GM21447 (cell line): ENCODE results near the gene MDM1.

Experiments
- ATAC-seq: cut with Tn5 transposase; IDR thresholded peaks from one replicate; pipeline ENCODE4 v1.9.1; 2021; ENCODE audit not compliant: unreplicated experiment

The MDM1 gene

GRCh38 chr12:68280240-68280639 lies 51.9 kb downstream of the MDM1 start:
- ATAC-seq: no peak

- no peak for ATAC-seq
These were observed 52.7 kb downstream of the MDM1 start for GRCh38 chr12:68279227-68280054.

GRCh38 chr12:68276402-68276930 lies 55.7 kb downstream of the MDM1 start:
- no peak for ATAC-seq

- no peak for ATAC-seq
These were observed 59.4 kb downstream of the MDM1 start for GRCh38 chr12:68272732-68273131.

GRCh38 chr12:68271346-68271745 lies 60.8 kb downstream of the MDM1 start:
- no peak for ATAC-seq

GRCh38 chr12:68270358-68270757 lies 61.8 kb downstream of the MDM1 start:
- no peak for ATAC-seq

- no peak for ATAC-seq
These were observed 62.4 kb downstream of the MDM1 start for GRCh38 chr12:68269779-68270178.

- no peak for ATAC-seq
These were observed 63.2 kb downstream of the MDM1 start for GRCh38 chr12:68268967-68269366.

- no peak for ATAC-seq
These were observed 64.2 kb downstream of the MDM1 start for GRCh38 chr12:68267892-68268396.

GRCh38 chr12:68264857-68265256 lies 67.3 kb downstream of the MDM1 start:
- no peak for ATAC-seq

GRCh38 chr12:68264158-68264855 lies 67.9 kb downstream of the MDM1 start:
- ATAC-seq: no peak

- ATAC-seq: no peak
These were observed 68.8 kb downstream of the MDM1 start for GRCh38 chr12:68263366-68263765.

- ATAC-seq: no peak
These were observed 70.3 kb downstream of the MDM1 start for GRCh38 chr12:68261896-68262295.

GRCh38 chr12:68260153-68260552 lies 72.0 kb downstream of the MDM1 start:
- ATAC-seq: no peak

GRCh38 chr12:68259318-68259940 lies 72.7 kb downstream of the MDM1 start:
- no peak for ATAC-seq

GRCh38 chr12:68253504-68253903 lies 78.7 kb downstream of the MDM1 start, which contains the start of gene IL22:
Gene IL22, minus strand, starts transcription at chr12:68253604. Its CDS starts 156 bp downstream, at chr12:68253448.
- ATAC-seq: no peak

- no peak for ATAC-seq
These were observed 80.1 kb downstream of the MDM1 start for GRCh38 chr12:68252077-68252476.

- ATAC-seq: no peak
These were observed 81.7 kb downstream of the MDM1 start for GRCh38 chr12:68250454-68250853.

- no peak for ATAC-seq
These were observed 84.4 kb downstream of the MDM1 start for GRCh38 chr12:68247785-68248184.

GRCh38 chr12:68246350-68246749 lies 85.8 kb downstream of the MDM1 start:
- ATAC-seq: no peak
